WERI-Rb-1 (cell line): ENCODE measurements around the gene GABRB1.

ENCODE experiments used
- DNase-seq: peaks from one replicate; pipeline ENCODE4 v3.0.0-alpha.2; 2020
- H3K27ac ChIP-seq: fragments of 250-450 bp; sonication (Bioruptor Pico); 2 replicates; pipeline ENCODE4 v1.5.1; 2020; ENCODE audit warnings: mild to moderate bottlenecking, moderate library complexity
- H3K27me3 ChIP-seq: fragments of 250-450 bp; sonication (Bioruptor Pico); 2 replicates; pipeline ENCODE4 v1.5.1; 2021; ENCODE audit warnings: mild to moderate bottlenecking, low read depth, moderate library complexity; ENCODE audit not compliant: insufficient read depth, severe bottlenecking
- H3K36me3 ChIP-seq: fragments of 250-450 bp; sonication (Bioruptor Pico); 2 replicates; pipeline ENCODE4 v1.5.1; 2020; ENCODE audit warnings: mild to moderate bottlenecking, moderate library complexity
- H3K4me3 ChIP-seq: 2 replicates; pipeline ENCODE4 v1.5.1; 2011; ENCODE audit warnings: low read depth, mild to moderate bottlenecking, control low read depth, low read length
- H3K9me3 ChIP-seq: fragments of 250-450 bp; sonication (Bioruptor Pico); 2 replicates; pipeline ENCODE4 v1.5.1; 2021; ENCODE audit warnings: mild to moderate bottlenecking, moderate library complexity; ENCODE audit not compliant: severe bottlenecking
- TF ChIP-seq, protein P1 (sequence below): IDR thresholded peaks from 2 replicates; pipeline ENCODE4 v1.5.1; 2011; ENCODE audit warnings: low read depth, mild to moderate bottlenecking, control low read depth, inconsistent platforms, low read length

Gene GABRB1

DNA sequence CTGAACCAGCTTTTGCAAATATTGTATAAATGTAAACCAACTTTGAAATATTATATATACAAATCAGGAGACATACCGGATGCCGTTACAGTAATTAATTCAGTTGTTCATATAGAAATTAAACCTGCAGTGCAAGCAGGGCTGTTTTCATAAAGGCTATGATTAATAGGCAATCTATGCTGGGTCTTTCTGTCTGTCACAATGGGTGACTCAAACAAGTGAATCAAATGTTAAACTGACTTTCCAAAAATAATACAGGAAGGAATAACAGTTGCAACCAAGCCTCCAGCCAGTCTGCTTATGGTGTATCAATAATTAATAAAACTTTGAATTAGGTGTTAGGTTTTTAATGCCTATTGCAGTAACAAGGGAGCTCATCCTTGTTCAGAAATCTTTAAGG is 43.9 kb downstream of the GABRB1 start:
- TF ChIP-seq, protein P1, sequence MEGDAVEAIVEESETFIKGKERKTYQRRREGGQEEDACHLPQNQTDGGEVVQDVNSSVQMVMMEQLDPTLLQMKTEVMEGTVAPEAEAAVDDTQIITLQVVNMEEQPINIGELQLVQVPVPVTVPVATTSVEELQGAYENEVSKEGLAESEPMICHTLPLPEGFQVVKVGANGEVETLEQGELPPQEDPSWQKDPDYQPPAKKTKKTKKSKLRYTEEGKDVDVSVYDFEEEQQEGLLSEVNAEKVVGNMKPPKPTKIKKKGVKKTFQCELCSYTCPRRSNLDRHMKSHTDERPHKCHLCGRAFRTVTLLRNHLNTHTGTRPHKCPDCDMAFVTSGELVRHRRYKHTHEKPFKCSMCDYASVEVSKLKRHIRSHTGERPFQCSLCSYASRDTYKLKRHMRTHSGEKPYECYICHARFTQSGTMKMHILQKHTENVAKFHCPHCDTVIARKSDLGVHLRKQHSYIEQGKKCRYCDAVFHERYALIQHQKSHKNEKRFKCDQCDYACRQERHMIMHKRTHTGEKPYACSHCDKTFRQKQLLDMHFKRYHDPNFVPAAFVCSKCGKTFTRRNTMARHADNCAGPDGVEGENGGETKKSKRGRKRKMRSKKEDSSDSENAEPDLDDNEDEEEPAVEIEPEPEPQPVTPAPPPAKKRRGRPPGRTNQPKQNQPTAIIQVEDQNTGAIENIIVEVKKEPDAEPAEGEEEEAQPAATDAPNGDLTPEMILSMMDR, result no peak
- Histone ChIP-seq H3K4me3 (no peak overlapping the region), H3K27me3 (no peaks in the 10 kb centered on the region), H3K27ac (peak overlapping the region; percentile 87), H3K9me3 (no peaks in the 10 kb centered on the region), H3K36me3 (no peaks in the 10 kb centered on the region)
- no peak for DNase-seq

DNA sequence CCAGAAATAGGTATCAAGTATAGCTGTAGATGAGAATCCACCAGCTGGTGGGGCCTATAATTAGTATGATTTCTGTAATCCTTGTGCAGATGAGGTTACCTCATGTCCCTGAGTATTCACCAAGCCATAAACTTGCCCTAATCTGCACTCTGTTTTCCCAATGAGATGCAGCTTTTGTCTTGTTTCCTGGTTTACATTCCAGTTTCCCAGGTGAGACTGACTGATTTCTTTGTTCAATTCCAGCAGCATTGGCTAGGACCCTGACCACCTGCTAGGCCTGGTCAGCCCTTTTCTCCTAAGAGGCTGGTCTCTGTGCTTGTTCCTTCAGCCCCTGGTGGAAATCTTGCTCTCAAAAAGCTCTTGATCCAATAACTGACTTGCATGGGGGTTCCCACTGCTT is 44.6 kb downstream of the GABRB1 start:
- Histone ChIP-seq H3K36me3 (no peaks in the 10 kb centered on the region), H3K27me3 (no peaks in the 10 kb centered on the region), H3K4me3 (no peak overlapping the region), H3K9me3 (no peaks in the 10 kb centered on the region), H3K27ac (peak overlapping the region; percentile 87)
- TF ChIP-seq, protein P1, result no peak
- peak; percentile 53 for DNase-seq

DNA sequence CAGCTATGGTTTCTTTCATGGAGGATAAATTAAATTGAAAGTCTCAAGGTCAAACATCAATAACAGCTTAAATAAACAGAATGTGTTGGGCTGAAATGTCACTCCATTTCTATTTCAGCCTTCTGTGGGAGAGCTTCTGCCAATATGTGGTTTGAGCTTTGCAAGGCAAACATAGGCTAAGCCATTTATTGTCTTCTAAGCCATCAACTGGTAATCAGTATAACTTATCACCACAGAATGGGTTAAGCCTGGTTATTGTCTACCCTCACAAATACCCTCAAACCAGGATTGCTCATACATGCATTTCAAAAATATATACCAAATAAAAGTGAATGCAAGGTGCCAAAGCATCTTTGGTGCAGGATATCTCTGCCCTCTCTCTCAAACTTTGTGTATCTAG is 52.7 kb downstream of the GABRB1 start:
- Histone ChIP-seq H3K27ac (no peak overlapping the region), H3K27me3 (no peaks in the 10 kb centered on the region), H3K36me3 (no peaks in the 10 kb centered on the region), H3K4me3 (no peak overlapping the region), H3K9me3 (no peaks in the 10 kb centered on the region)
- TF ChIP-seq, protein P1, result no peak
- no peak for DNase-seq

DNA sequence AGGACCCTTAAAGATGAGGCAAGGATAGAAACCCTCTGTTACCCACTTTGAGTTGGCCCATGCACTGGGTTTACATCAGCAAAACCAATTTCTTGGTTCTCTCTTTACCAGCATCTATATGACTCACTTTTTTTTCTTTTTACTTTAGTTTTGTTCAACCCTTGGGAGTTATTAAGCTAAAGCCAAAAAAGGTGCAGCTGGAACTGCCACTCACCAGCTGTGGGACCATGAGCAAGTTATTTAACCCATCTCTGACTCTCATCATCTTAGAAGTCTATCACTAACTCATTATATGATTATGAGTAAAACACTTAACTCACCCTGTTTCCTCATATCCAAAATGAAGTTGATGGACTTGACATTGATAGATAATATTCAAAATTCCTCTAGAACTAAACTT is 53.4 kb downstream of the GABRB1 start:
- Histone ChIP-seq H3K9me3 (no peaks in the 10 kb centered on the region), H3K27me3 (no peaks in the 10 kb centered on the region), H3K4me3 (no peak overlapping the region), H3K27ac (no peak overlapping the region), H3K36me3 (no peaks in the 10 kb centered on the region)
- no peak for DNase-seq
- TF ChIP-seq, protein P1, result no peak

DNA sequence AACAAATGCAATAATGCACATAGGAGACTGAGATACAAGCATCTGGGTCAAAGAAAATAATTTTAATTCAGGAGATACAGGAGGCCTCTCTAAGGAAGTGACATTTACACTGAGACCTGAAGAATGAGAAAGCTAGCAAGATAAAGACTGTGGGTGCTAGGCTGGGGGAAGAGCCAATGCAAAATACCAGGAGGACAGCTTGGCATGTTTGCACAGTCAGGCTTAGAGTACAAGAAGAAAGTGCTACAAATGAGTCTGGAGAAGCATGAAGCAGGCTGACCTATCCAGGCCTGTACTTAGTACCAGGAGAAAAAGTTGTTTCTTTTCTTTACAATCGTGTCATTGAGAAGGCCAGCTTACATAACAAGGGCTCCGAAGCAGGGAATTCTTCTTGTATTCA is 56.9 kb downstream of the GABRB1 start:
- Histone ChIP-seq H3K36me3 (no peaks in the 10 kb centered on the region), H3K9me3 (no peaks in the 10 kb centered on the region), H3K27ac (no peak overlapping the region), H3K4me3 (no peak overlapping the region), H3K27me3 (no peaks in the 10 kb centered on the region)
- no peak for DNase-seq
- TF ChIP-seq, protein P1, result no peak

DNA sequence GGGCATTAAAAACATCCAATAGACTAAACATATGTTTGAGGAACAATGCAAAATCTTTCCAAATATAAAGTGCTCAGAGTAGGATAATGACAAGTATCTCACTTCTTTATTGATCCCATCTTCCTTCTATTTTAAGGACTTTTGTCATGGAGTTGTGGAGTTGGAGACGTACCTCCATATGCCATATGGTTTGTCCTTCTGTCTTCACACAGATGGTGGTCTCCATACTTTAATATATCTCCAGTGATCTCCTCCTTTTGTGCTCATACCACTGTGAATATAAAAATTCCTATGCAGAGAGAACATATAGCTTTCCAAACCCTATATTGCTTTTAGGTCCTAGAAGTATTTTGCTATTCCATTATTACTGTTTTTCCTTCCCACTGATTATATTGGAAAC is 64.5 kb downstream of the GABRB1 start:
- TF ChIP-seq, protein P1, result no peak
- no peaks in the 10 kb centered on the region for H3K27me3 ChIP-seq
- H3K27ac ChIP-seq, result no peak overlapping the region
- H3K4me3 ChIP-seq, result no peak overlapping the region
- H3K9me3 ChIP-seq, result no peaks in the 10 kb centered on the region
- no peak for DNase-seq
- H3K36me3 ChIP-seq, result no peaks in the 10 kb centered on the region
